SK-N-SH treated with all-trans-retinoic acid at 6 μM for 48 hours (cell line): ENCODE measurements around the gene RALA.

Experiments used
- ARNTL ChIP-seq: fragments of 450-650 bp; formaldehyde crosslinking; IDR thresholded peaks from 2 replicates; pipeline ENCODE4 v1.5.0; 2020; ENCODE audit warnings: low read depth, mild to moderate bottlenecking, moderate library complexity, borderline replicate concordance
- CSDC2 ChIP-seq: fragments of 250-450 bp; sonication (Bioruptor Pico); IDR thresholded peaks from 2 replicates; pipeline ENCODE4 v1.5.0; 2020; ENCODE audit warnings: mild to moderate bottlenecking, moderate library complexity
- OSR1 ChIP-seq: fragments of 250-450 bp; sonication (Bioruptor Pico); IDR thresholded peaks from 2 replicates; pipeline ENCODE4 v1.8.0; 2022; ENCODE audit warnings: moderate library complexity, mild to moderate bottlenecking, inconsistent platforms
- PPARA ChIP-seq: fragments of 250-450 bp; sonication (Bioruptor Pico); IDR thresholded peaks from 2 replicates; pipeline ENCODE4 v1.5.0; 2020; ENCODE audit warnings: mild to moderate bottlenecking, borderline replicate concordance
- RARB ChIP-seq: fragments of 250-450 bp; sonication (Bioruptor Pico); IDR thresholded peaks from 2 replicates; pipeline ENCODE4 v1.8.0; 2021; ENCODE audit warnings: mild to moderate bottlenecking, moderate library complexity
- SNAI2 ChIP-seq: fragments of 250-450 bp; sonication (Bioruptor Pico); IDR thresholded peaks from 2 replicates; pipeline ENCODE4 v1.5.0; 2020; ENCODE audit warnings: mild to moderate bottlenecking, moderate library complexity
- ZC3H10 ChIP-seq: fragments of 250-450 bp; sonication (Bioruptor Pico); IDR thresholded peaks from 2 replicates; pipeline ENCODE4 v1.5.1; 2021; ENCODE audit warnings: mild to moderate bottlenecking, moderate library complexity
- ZFP3 ChIP-seq: fragments of 250-450 bp; sonication (Bioruptor Pico); IDR thresholded peaks from 2 replicates; pipeline ENCODE4 v1.5.0; 2020; ENCODE audit warnings: mild to moderate bottlenecking, moderate library complexity
- ZFP30 ChIP-seq: fragments of 450-650 bp; formaldehyde crosslinking; IDR thresholded peaks from 2 replicates; pipeline ENCODE4 v1.5.0; 2022; ENCODE audit warnings: mild to moderate bottlenecking, moderate library complexity
- TF ChIP-seq, protein P1 (sequence below): fragments of 250-450 bp; sonication (Bioruptor Pico); IDR thresholded peaks from 2 replicates; pipeline ENCODE4 v1.8.0; 2020; ENCODE audit warnings: mild to moderate bottlenecking, moderate library complexity, borderline replicate concordance
- TF ChIP-seq, protein P2 (sequence below): fragments of 250-450 bp; sonication (Bioruptor Pico); IDR thresholded peaks from 2 replicates; pipeline ENCODE4 v1.5.0; 2020; ENCODE audit warnings: mild to moderate bottlenecking, moderate library complexity

DNA sequence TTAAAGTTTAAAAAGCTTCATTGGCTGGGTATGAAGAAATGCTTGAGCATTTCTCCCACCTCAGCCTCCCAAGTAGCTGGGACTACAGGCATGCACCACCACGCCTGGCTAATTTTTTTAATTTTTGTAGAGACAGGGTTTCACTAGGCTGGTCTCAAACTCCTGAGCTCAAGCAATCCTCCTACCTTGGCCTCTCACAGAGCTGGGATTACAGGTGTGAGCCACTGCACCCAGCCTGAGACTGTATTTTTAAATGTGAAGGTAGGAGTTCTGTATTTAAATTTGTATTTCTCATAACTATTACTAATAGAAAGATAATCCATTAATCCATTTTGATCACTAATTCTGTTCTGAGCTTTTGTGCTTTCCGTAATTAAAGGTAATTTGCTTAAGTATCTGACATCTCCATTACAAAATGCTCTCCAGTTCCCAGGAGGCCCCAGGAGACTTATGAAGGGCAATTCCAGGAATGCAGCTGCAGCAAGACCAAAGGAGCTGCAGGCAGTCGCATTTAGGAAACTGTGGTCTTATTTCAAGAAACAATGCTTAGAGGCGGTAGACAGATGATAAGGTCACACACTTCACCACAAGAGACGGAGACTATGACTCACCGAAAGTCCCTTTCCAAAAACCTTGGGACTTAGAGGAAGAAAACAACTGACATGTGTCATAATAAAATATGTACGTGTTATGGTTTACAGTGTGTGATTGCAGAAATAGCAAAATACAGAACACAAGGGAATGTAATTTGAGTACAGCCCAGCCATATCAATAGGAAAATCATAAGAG lies 33.9 kb upstream of the RALA start:
- no peak for TF ChIP-seq PPARA
- TF ChIP-seq, protein P1, sequence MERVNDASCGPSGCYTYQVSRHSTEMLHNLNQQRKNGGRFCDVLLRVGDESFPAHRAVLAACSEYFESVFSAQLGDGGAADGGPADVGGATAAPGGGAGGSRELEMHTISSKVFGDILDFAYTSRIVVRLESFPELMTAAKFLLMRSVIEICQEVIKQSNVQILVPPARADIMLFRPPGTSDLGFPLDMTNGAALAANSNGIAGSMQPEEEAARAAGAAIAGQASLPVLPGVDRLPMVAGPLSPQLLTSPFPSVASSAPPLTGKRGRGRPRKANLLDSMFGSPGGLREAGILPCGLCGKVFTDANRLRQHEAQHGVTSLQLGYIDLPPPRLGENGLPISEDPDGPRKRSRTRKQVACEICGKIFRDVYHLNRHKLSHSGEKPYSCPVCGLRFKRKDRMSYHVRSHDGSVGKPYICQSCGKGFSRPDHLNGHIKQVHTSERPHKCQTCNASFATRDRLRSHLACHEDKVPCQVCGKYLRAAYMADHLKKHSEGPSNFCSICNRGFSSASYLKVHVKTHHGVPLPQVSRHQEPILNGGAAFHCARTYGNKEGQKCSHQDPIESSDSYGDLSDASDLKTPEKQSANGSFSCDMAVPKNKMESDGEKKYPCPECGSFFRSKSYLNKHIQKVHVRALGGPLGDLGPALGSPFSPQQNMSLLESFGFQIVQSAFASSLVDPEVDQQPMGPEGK (CRISPR knock-in tag): no peak
- no peak for TF ChIP-seq ZFP30
- TF ChIP-seq ZFP3: no peak
- TF ChIP-seq RARB: no peak
- no peak for TF ChIP-seq ZC3H10 (CRISPR knock-in tag)
- TF ChIP-seq SNAI2 (CRISPR knock-in tag): no peak
- no peak for TF ChIP-seq CSDC2 (CRISPR knock-in tag)
- no peak for TF ChIP-seq OSR1
- TF ChIP-seq ARNTL: no peak
- TF ChIP-seq, protein P2, sequence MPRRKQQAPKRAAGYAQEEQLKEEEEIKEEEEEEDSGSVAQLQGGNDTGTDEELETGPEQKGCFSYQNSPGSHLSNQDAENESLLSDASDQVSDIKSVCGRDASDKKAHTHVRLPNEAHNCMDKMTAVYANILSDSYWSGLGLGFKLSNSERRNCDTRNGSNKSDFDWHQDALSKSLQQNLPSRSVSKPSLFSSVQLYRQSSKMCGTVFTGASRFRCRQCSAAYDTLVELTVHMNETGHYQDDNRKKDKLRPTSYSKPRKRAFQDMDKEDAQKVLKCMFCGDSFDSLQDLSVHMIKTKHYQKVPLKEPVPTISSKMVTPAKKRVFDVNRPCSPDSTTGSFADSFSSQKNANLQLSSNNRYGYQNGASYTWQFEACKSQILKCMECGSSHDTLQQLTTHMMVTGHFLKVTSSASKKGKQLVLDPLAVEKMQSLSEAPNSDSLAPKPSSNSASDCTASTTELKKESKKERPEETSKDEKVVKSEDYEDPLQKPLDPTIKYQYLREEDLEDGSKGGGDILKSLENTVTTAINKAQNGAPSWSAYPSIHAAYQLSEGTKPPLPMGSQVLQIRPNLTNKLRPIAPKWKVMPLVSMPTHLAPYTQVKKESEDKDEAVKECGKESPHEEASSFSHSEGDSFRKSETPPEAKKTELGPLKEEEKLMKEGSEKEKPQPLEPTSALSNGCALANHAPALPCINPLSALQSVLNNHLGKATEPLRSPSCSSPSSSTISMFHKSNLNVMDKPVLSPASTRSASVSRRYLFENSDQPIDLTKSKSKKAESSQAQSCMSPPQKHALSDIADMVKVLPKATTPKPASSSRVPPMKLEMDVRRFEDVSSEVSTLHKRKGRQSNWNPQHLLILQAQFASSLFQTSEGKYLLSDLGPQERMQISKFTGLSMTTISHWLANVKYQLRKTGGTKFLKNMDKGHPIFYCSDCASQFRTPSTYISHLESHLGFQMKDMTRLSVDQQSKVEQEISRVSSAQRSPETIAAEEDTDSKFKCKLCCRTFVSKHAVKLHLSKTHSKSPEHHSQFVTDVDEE: no peak
